C4-2B (cell line): Measurements from ENCODE around the gene SKAP2.

Experiments used
- CTCF ChIP-seq: fragments of 450-650 bp; conservative IDR thresholded peaks from 2 replicates; pipeline ENCODE4 v1.5.1; 2017; ENCODE audit warnings: mild to moderate bottlenecking
- ZFX ChIP-seq: fragments of 450-650 bp; IDR thresholded peaks from 2 replicates; pipeline ENCODE4 v1.6.1; 2017

- no peak for TF ChIP-seq CTCF
- TF ChIP-seq ZFX, result no peak
Measured at GRCh38 chr7:26645121-26645520, 219.3 kb downstream of the SKAP2 start.
